HG02943 (cell line): ENCODE data around the gene EPHA4.

Source experiments
- ATAC-seq: cut with Tn5 transposase; IDR thresholded peaks from one replicate; pipeline ENCODE4 v1.9.1; 2021; ENCODE audit warnings: mild to moderate bottlenecking, low read depth, moderate library complexity; ENCODE audit not compliant: unreplicated experiment

Gene EPHA4

GRCh38 chr2:221572821-221573429, 821 bp upstream of the EPHA4 start:
- peak; percentile 31 for ATAC-seq

- peak; percentile 3 for ATAC-seq
Observed at GRCh38 chr2:221571551-221572218, 419 bp downstream of the EPHA4 start.

- ATAC-seq: no peak
Observed at GRCh38 chr2:221571025-221571550, 1.0 kb downstream of the EPHA4 start.

- no peak for ATAC-seq
Observed at GRCh38 chr2:221570321-221570935, 1.7 kb downstream of the EPHA4 start.

- no peak for ATAC-seq
Observed at GRCh38 chr2:221569871-221570270, 2.2 kb downstream of the EPHA4 start.

- no peak for ATAC-seq
Observed at GRCh38 chr2:221569425-221569845, 2.7 kb downstream of the EPHA4 start.

- no peak for ATAC-seq
Observed at GRCh38 chr2:221568299-221568698, 3.8 kb downstream of the EPHA4 start.

- no peak for ATAC-seq
Observed at GRCh38 chr2:221567809-221568208, 4.3 kb downstream of the EPHA4 start.

GRCh38 chr2:221567231-221567760, 4.8 kb downstream of the EPHA4 start:
- ATAC-seq: no peak

- ATAC-seq: no peak
Observed at GRCh38 chr2:221563270-221563985, 8.7 kb downstream of the EPHA4 start.

- no peak for ATAC-seq
Observed at GRCh38 chr2:221562226-221562625, 9.9 kb downstream of the EPHA4 start.

- no peak for ATAC-seq
Observed at GRCh38 chr2:221561770-221562169, 10.3 kb downstream of the EPHA4 start.

- no peak for ATAC-seq
Observed at GRCh38 chr2:221559991-221560390, 12.1 kb downstream of the EPHA4 start.

- ATAC-seq: no peak
Observed at GRCh38 chr2:221558107-221558506, 14.0 kb downstream of the EPHA4 start.

GRCh38 chr2:221555494-221555846, 16.6 kb downstream of the EPHA4 start:
- peak; percentile 39 for ATAC-seq

- ATAC-seq: peak; percentile 96
Observed at GRCh38 chr2:221554769-221555493, 17.2 kb downstream of the EPHA4 start.

GRCh38 chr2:221553333-221553732, 18.8 kb downstream of the EPHA4 start:
- ATAC-seq: no peak

GRCh38 chr2:221552291-221552690, 19.8 kb downstream of the EPHA4 start:
- no peak for ATAC-seq

GRCh38 chr2:221551864-221552263, 20.2 kb downstream of the EPHA4 start:
- ATAC-seq: peak; percentile 41

GRCh38 chr2:221549143-221549542, 23.0 kb downstream of the EPHA4 start:
- peak; percentile 84 for ATAC-seq
